ENCODE data around the gene DNAH1. TPM values are rescaled to one million over a fixed set of nuclear protein-coding genes. Genes with fewer than 3 reads are reported as not detected.

DNAH1 gene
- total and polyA plus RNA-seq, 2 experiments from 2014 or later, result 0.81 to 1.8 TPM

GRCh38 chr3:52379610-52380009 lies 63.5 kb downstream of the DNAH1 start (continued):
- no peak for TF ChIP-seq ZNF331 (CRISPR knock-in tag; IDR thresholded peaks at IDR 0.05; ENCODE audit: low read depth)
- TF ChIP-seq POLR2AphosphoS5 (IDR thresholded peaks at IDR 0.05; ENCODE audit: low read depth), result no peak
- TF ChIP-seq CREB1 (CRISPR knock-in tag; IDR thresholded peaks at IDR 0.05; ENCODE audit: low read depth), result no peak

- no peaks in the 10 kb centered on the region for H3K27me3 ChIP-seq (ENCODE audit: insufficient read depth)
- no peak overlapping the region for H2AFZ ChIP-seq
- H3K4me3 ChIP-seq, result no peak overlapping the region
- Mint-ChIP-seq H3K36me3 (ENCODE audit: low read depth) (no peaks in the 10 kb centered on the region; the same call in 2 of the 3 replicates), H3K4me1 (peaks cover 5% of the 10 kb centered on the region), H3K4me3 (no peak overlapping the region), H3K27ac (no peak overlapping the region), H3K9me3 (no peaks in the 10 kb centered on the region), H3K27me3 (ENCODE audit: insufficient read depth, low read depth, poor library complexity) (peaks cover 6% of the 10 kb centered on the region)
- H3F3A ChIP-seq (replicated peaks; ENCODE audit: low read depth), result 0 out of 2 replicates have a peak, but pooled peaks cover 2% of the 10 kb centered on the region
- no peak overlapping the region for H3K27ac ChIP-seq (ENCODE audit: low read depth)
- H3K9me2 ChIP-seq (ENCODE audit: insufficient read depth), result no peaks in the 10 kb centered on the region
- H3K4me2 ChIP-seq, result no peak overlapping the region
- H4K20me1 ChIP-seq (replicated peaks; ENCODE audit: insufficient read depth), result no peaks in the 10 kb centered on the region
- DNase-seq (ENCODE audit: low spot score) (no peak), ATAC-seq (no peak)
- no peak for TF ChIP-seq POLR2AphosphoS5 (IDR thresholded peaks at IDR 0.05; ENCODE audit: low read depth)
- TF ChIP-seq ZNF331 (CRISPR knock-in tag; IDR thresholded peaks at IDR 0.05; ENCODE audit: low read depth), result no peak
- TF ChIP-seq EZH2 (IDR thresholded peaks at IDR 0.05; ENCODE audit: low read depth, unreplicated experiment), result no peak
- TF ChIP-seq ETS1 (IDR thresholded peaks at IDR 0.05), result no peak
- no peak for TF ChIP-seq NANOG (IDR thresholded peaks at IDR 0.05; ENCODE audit: borderline replicate concordance)
- TF ChIP-seq CREB1 (CRISPR knock-in tag; IDR thresholded peaks at IDR 0.05; ENCODE audit: low read depth), result no peak
- no peak for TF ChIP-seq REST (IDR thresholded peaks at IDR 0.05; ENCODE audit: unreplicated experiment)
- TF ChIP-seq JUNB (IDR thresholded peaks at IDR 0.05; ENCODE audit: unreplicated experiment), result no peak
- TF ChIP-seq STAT1 (IDR thresholded peaks at IDR 0.05; ENCODE audit: unreplicated experiment), result no peak
- no peak for TF ChIP-seq ZNF114 (CRISPR knock-in tag; IDR thresholded peaks at IDR 0.05)
- TF ChIP-seq ZNF462 (CRISPR knock-in tag; IDR thresholded peaks at IDR 0.05), result no peak
- no peak for TF ChIP-seq CTCF (conservative IDR thresholded peaks at IDR 0.05; ENCODE audit: low read depth in 2 of 2)
- no peak for TF ChIP-seq EZH2phosphoT487 (IDR thresholded peaks at IDR 0.05; ENCODE audit: unreplicated experiment)
- H3K79me2 ChIP-seq (replicated peaks; ENCODE audit: insufficient read depth), result no peaks in the 10 kb centered on the region
- no peaks in the 10 kb centered on the region for H3K4me1 ChIP-seq (ENCODE audit: insufficient read depth)
- H3K36me3 ChIP-seq (ENCODE audit: insufficient read depth), result no peaks in the 10 kb centered on the region
These were observed 63.9 kb downstream of the DNAH1 start for GRCh38 chr3:52380023-52380422.

All from GM23338 (cell line).